MM.1S (cell line): Measurements from ENCODE around the gene CFD.

Experiments
- EZH2 ChIP-seq: fragments of 300-600 bp; sonication (generic); optimal IDR thresholded peaks from 2 replicates; pipeline ENCODE3; 2017; ENCODE audit warnings: low read depth, mild to moderate bottlenecking, antibody characterized with exemption, low read length, mixed read lengths
- EZH2phosphoT487 ChIP-seq: fragments of 300-600 bp; sonication (generic); IDR thresholded peaks from 2 replicates; pipeline ENCODE4 v1.6.1; 2018; ENCODE audit warnings: antibody characterized with exemption, low read length
- TF ChIP-seq, protein P1 (sequence below): fragments of 300-600 bp; sonication (generic); IDR thresholded peaks from 2 replicates; pipeline ENCODE4 v1.5.1; 2016; ENCODE audit warnings: antibody characterized with exemption, low read length, mixed read lengths

DNA sequence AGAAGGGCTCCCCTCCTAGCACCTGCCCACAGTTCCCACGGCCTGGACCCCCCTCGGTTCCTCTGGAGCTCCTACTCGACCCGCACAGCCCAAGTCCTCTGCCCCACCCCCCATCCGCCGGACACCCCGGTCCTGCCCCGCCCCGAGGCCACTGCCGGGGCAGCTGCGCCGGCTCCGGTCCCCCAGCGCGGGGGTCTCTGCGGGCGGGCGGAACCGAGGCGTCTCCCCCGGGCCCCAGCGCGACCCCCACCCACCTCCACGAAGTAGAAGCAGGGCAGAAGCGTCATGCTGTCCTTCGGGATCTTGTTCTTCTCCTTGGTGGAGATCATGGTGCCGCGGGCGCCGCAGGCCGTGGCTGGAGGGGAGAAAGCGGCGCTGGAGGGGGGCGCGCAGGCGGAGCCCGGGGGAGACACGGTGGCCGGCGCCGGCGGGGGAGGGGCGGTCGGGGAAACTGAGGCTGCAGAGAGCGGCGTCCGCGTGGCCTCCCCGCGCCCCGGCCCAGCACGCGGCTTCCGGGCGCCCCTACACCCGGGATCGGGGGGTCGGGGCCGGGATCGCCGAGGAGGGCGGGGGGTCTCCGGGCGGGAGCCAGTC, 38.1 kb upstream of the CFD start:
- TF ChIP-seq, protein P1, sequence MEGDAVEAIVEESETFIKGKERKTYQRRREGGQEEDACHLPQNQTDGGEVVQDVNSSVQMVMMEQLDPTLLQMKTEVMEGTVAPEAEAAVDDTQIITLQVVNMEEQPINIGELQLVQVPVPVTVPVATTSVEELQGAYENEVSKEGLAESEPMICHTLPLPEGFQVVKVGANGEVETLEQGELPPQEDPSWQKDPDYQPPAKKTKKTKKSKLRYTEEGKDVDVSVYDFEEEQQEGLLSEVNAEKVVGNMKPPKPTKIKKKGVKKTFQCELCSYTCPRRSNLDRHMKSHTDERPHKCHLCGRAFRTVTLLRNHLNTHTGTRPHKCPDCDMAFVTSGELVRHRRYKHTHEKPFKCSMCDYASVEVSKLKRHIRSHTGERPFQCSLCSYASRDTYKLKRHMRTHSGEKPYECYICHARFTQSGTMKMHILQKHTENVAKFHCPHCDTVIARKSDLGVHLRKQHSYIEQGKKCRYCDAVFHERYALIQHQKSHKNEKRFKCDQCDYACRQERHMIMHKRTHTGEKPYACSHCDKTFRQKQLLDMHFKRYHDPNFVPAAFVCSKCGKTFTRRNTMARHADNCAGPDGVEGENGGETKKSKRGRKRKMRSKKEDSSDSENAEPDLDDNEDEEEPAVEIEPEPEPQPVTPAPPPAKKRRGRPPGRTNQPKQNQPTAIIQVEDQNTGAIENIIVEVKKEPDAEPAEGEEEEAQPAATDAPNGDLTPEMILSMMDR = no peak
- TF ChIP-seq EZH2 = no peak
- no peak for TF ChIP-seq EZH2phosphoT487
